ENCODE data around the gene EVX1. TPM values are rescaled to one million over a fixed set of nuclear protein-coding genes. Genes with fewer than 3 reads are reported as not detected.

EVX1 gene
- total and polyA plus RNA-seq, 2 of the 8 experiments (the other 6 are each of a cell fraction or from before 2014, with no cell fraction given) = not detected

DNA sequence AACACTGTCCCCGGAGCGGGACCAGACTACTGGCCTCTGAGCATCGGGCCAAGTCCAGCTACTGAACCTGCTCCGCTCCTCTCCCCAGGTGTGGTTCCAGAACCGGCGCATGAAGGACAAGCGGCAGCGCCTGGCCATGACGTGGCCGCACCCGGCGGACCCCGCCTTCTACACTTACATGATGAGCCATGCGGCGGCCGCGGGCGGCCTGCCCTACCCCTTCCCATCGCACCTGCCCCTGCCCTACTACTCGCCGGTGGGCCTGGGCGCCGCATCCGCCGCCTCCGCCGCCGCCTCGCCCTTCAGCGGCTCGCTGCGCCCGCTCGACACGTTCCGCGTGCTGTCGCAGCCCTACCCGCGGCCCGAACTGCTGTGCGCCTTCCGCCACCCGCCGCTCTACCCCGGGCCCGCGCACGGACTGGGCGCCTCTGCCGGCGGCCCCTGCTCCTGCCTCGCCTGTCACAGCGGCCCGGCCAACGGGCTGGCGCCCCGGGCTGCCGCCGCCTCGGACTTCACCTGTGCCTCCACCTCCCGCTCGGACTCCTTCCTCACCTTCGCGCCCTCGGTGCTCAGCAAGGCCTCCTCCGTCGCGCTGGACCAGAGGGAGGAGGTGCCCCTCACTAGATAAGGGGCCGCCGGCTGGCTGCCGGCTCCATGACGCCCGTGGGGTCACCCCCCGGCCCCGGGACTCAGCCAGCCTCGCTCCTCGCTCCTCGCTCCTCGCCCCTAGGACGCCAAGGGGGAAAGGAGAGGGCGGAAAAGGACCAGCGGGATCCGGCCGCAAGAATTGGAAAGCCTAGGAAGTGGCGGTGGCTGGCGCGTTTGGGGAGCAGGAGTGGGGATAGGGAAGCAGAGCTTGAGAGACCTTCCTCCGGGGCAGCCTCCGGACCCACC lies 3.4 kb downstream of the EVX1 start:
- Histone ChIP-seq H2BK12ac (ENCODE audit: low read depth, low read length) (no peak overlapping the region; the same call in 1 of the 2 replicates), H4K91ac (replicated peaks; ENCODE audit: insufficient read length, low read length) (no peak overlapping the region), H3K27ac (ENCODE audit: low read depth, low read length) (no peak overlapping the region), H3K18ac (ENCODE audit: extremely low read depth, low read length) (peak overlapping the region; percentile 66), H2AK5ac (ENCODE audit: low read depth, low read length) (no peak overlapping the region), H3K36me3 (ENCODE audit: control insufficient read depth in 2 of 4, insufficient read depth in 4 of 4, low read length in 3 of 4) (peaks cover 0 to 19% (median 0%) of the 10 kb centered on the region in 4 experiments; a peak in 1 of 8 replicates), H3K56ac (replicated peaks; ENCODE audit: insufficient read length, low read depth, low read length) (no peak overlapping the region), H2BK15ac (ENCODE audit: low read length) (no peak overlapping the region), H4K5ac (ENCODE audit: insufficient read length, low read depth, low read length) (no peak overlapping the region), H4K8ac (ENCODE audit: extremely low read depth, insufficient read depth, low read length) (peak overlapping the region; percentile 37; the same call in 1 of the 2 replicates), H2BK20ac (ENCODE audit: low read length) (no peak overlapping the region), H3K4me2 (ENCODE audit: insufficient read depth in 1 of 2, low read depth in 2 of 2, low read length in 2 of 2) (peak overlapping the region; percentile 61 to 65), H3K79me1 (ENCODE audit: low read depth, low read length) (no peaks in the 10 kb centered on the region), H3K23me2 (ENCODE audit: low read depth, low read length) (peaks cover 3% of the 10 kb centered on the region; the same call in 1 of the 2 replicates), H3K23ac (ENCODE audit: insufficient read length) (no peak overlapping the region), H4K20me1 (replicated peaks in 1 of 2; ENCODE audit: control insufficient read depth in 1 of 2, insufficient read depth in 2 of 2, low read length in 2 of 2) (peaks cover 34 to 56% of the 10 kb centered on the region in 2 experiments), H3K9ac (replicated peaks in 1 of 4; ENCODE audit: extremely low read depth in 1 of 4, low read depth in 3 of 4, low read length in 3 of 4) (no peak overlapping the region), H2AFZ (ENCODE audit: low read length) (no peak overlapping the region), H2BK120ac (replicated peaks; ENCODE audit: low read depth, low read length) (no peak overlapping the region), H3K79me2 (ENCODE audit: control insufficient read depth in 1 of 2, insufficient read depth in 2 of 2, low read length in 2 of 2) (no peaks in the 10 kb centered on the region), H3K14ac (ENCODE audit: insufficient read length) (no peak overlapping the region), H3K4me1 (replicated peaks in 1 of 4; ENCODE audit: control insufficient read depth in 3 of 4, insufficient read depth in 4 of 4, low read length in 3 of 4) (peaks cover 5 to 46% (median 21%) of the 10 kb centered on the region in 4 experiments), H3K4ac (replicated peaks; ENCODE audit: insufficient read length, low read depth, low read length) (no peak overlapping the region), H3K4me3 (ENCODE audit: extremely low read depth in 1 of 4, insufficient read depth in 2 of 4, low read depth in 3 of 4, low read length in 4 of 4) (peak overlapping the region in 1 of 4 experiments; percentile 46; a peak in 2 of 8 replicates), H2BK5ac (ENCODE audit: low read depth, low read length) (no peak overlapping the region), H3K27me3 (replicated peaks in 1 of 4; ENCODE audit: control insufficient read depth in 3 of 4, extremely low read depth in 1 of 4, insufficient read depth in 3 of 4, low read length in 3 of 4) (peaks cover 100% of the 10 kb centered on the region in 4 experiments), H3K9me3 (ENCODE audit: insufficient read depth in 2 of 2, low read depth in 1 of 2, low read length in 1 of 2) (no peaks in the 10 kb centered on the region)
- FAIRE-seq = no peak
- CTCF ChIA-PET (ENCODE audit: partially characterized antibody) = interaction anchor here (1.0 to 2.7 kb wide), 4 partner anchors 8 to 66 kb away, joined by 5 to 14 read pairs (median 6); no protein-coding TSS in a partner anchor
- peak in 1 of 2 experiments; percentile 82 for DNase-seq (ENCODE audit: low read depth in 1 of 2, low spot score in 2 of 2)
- POLR2A ChIA-PET (ENCODE audit: partially characterized antibody) = no interaction called here
- 1% methylated on average over 78 of the region's 90 CpGs; no CpG with 5 or more reads in 1 of the 2 experiments for WGBS, 2 experiments (ENCODE audit: extremely low coverage in 1 of 2, insufficient coverage in 1 of 2, insufficient read length in 1 of 2, insufficient replicate concordance in 2 of 2, low coverage in 1 of 2, low lambda C conversion rate in 2 of 2, missing lambda C conversion rate in 1 of 2)

All from H1 (cell line).